ENCODE data around the gene PROCR.
"Not testable (repeated sequence)": the region's sequence is repeated elsewhere in the genome, so short reads cannot be mapped to it uniquely, and the experiment has no call there.

The PROCR gene

GRCh38 chr20:35171753-35172433, at the start of gene PROCR:
TSS of gene PROCR (plus strand) at chr20:35172072. CDS start at chr20:35172155, 83 bp downstream.
- no peak for DNase-seq (ENCODE audit: low read depth in 2 of 2)

GRCh38 chr20:35122756-35123405, 49.0 kb upstream of the PROCR start:
- no peak for DNase-seq (ENCODE audit: low read depth in 2 of 2)

- no peak for DNase-seq (ENCODE audit: low read depth in 2 of 2)
Measured at GRCh38 chr20:35125753-35126152, 46.1 kb upstream of the PROCR start.

GRCh38 chr20:35129647-35130069, 42.2 kb upstream of the PROCR start:
- no peak for DNase-seq (ENCODE audit: low read depth in 2 of 2)

GRCh38 chr20:35131934-35132333, 39.9 kb upstream of the PROCR start:
- DNase-seq (ENCODE audit: low read depth in 2 of 2) = no peak

GRCh38 chr20:35133031-35133430, 38.8 kb upstream of the PROCR start:
- DNase-seq (ENCODE audit: low read depth in 2 of 2) = no peak

- no peak for DNase-seq (ENCODE audit: low read depth in 2 of 2)
Measured at GRCh38 chr20:35133735-35134134, 38.1 kb upstream of the PROCR start.

GRCh38 chr20:35134472-35134871, 37.4 kb upstream of the PROCR start:
- DNase-seq (ENCODE audit: low read depth in 2 of 2) = no peak

- no peak for DNase-seq (ENCODE audit: low read depth in 2 of 2)
Measured at GRCh38 chr20:35134880-35135279, 37.0 kb upstream of the PROCR start.

GRCh38 chr20:35135867-35136586, 35.8 kb upstream of the PROCR start:
- no peak for DNase-seq (ENCODE audit: low read depth in 2 of 2)

- no peak for DNase-seq (ENCODE audit: low read depth in 2 of 2)
Measured at GRCh38 chr20:35144694-35145093, 27.2 kb upstream of the PROCR start.

- DNase-seq (ENCODE audit: low read depth in 2 of 2) = no peak
Measured at GRCh38 chr20:35145141-35145564, 26.7 kb upstream of the PROCR start.

GRCh38 chr20:35146299-35146919, 25.5 kb upstream of the PROCR start:
- DNase-seq (ENCODE audit: low read depth in 2 of 2) = no peak

- peak; percentile 86 to 87 for DNase-seq (ENCODE audit: low read depth in 2 of 2)
Measured at GRCh38 chr20:35146920-35147574, 24.8 kb upstream of the PROCR start, which contains the start of gene EDEM2. TSS of gene EDEM2 (minus strand) at chr20:35147336. CDS start at chr20:35147258, 78 bp downstream.

GRCh38 chr20:35147575-35148071, 24.2 kb upstream of the PROCR start:
- not testable (repeated sequence) for DNase-seq (ENCODE audit: low read depth in 2 of 2)

- DNase-seq (ENCODE audit: low read depth in 2 of 2) = no peak
Measured at GRCh38 chr20:35150846-35151579, 20.9 kb upstream of the PROCR start.

GRCh38 chr20:35151736-35152135, 20.1 kb upstream of the PROCR start:
- DNase-seq (ENCODE audit: low read depth in 2 of 2) = no peak

- no peak for DNase-seq (ENCODE audit: low read depth in 2 of 2)
Measured at GRCh38 chr20:35155936-35156335, 15.9 kb upstream of the PROCR start.

- no peak for DNase-seq (ENCODE audit: low read depth in 2 of 2)
Measured at GRCh38 chr20:35156978-35157377, 14.9 kb upstream of the PROCR start.

- DNase-seq (ENCODE audit: low read depth in 2 of 2) = not testable (repeated sequence)
Measured at GRCh38 chr20:35160341-35160740, 11.5 kb upstream of the PROCR start.

GRCh38 chr20:35164531-35164930, 7.3 kb upstream of the PROCR start:
- not testable (repeated sequence) for DNase-seq (ENCODE audit: low read depth in 2 of 2)
